Stomach (tissue), 9 donors: ENCODE results near the gene THAP10. TPM values are rescaled to one million over a fixed set of nuclear protein-coding genes. Genes with fewer than 3 reads are reported as not detected.
A peak's percentile ranks its signal among the peaks of the same experiment; 100 is the strongest.

ENCODE experiments used
- DNase-seq, 2 donors: peaks; one replicate each; pipeline versions ENCODE4 v3.0.0 to v3.0.0-alpha.2; 2013 to 2019
- H3K27ac ChIP-seq, 5 donors: fragments of 200-600 bp in 4 of 5; sonication (generic) in 4 of 5; one replicate each; pipeline ENCODE4 v1.5.1; 2013 to 2019; ENCODE audit warnings: mild to moderate bottlenecking in 1 of 5, moderate library complexity in 1 of 5
- H3K27me3 ChIP-seq, 3 donors: fragments of 200-600 bp; sonication (generic); one replicate each; pipeline ENCODE4 v1.5.1; 2017 to 2019; ENCODE audit warnings: mixed run types in 1 of 3
- H3K36me3 ChIP-seq, 4 donors: fragments of 200-600 bp; sonication (generic); 1 replicate in 3 of 4; 2 replicates in 1 of 4; pipeline ENCODE4 v1.5.1; 2016 to 2019
- H3K4me1 ChIP-seq, 4 donors: fragments of 200-600 bp; sonication (generic); one replicate each; pipeline ENCODE4 v1.5.1; 2016 to 2019
- H3K4me3 ChIP-seq, 4 donors: fragments of 200-600 bp; sonication (generic) in 3 of 4; one replicate each; pipeline ENCODE4 v1.5.1; 2016 to 2019; ENCODE audit warnings: mild to moderate bottlenecking in 1 of 4
- H3K9me3 ChIP-seq, 4 donors: fragments of 200-600 bp; sonication (generic); one replicate each; pipeline ENCODE4 v1.5.1; 2016 to 2019
- CTCF ChIP-seq, 7 experiments: fragments of 450-650 bp in 4 of 7; fragments of 200-600 bp in 3 of 7; sonication (generic) in 3 of 7; IDR thresholded peaks; one replicate each; pipeline ENCODE4 v1.5.1; 2016 to 2019; ENCODE audit warnings: antibody characterized with exemption in 7 of 7, control low read depth in 2 of 7, mild to moderate bottlenecking in 1 of 7
- EP300 ChIP-seq: sonication (generic); formaldehyde crosslinking; IDR thresholded peaks from one replicate; pipeline ENCODE4 v1.6.1; 2017; ENCODE audit warnings: antibody characterized with exemption
- POLR2A ChIP-seq, 4 donors: fragments of 450-650 bp; IDR thresholded peaks; one replicate each; pipeline ENCODE4 v1.6.1; 2016; ENCODE audit warnings: antibody characterized with exemption in 4 of 4, control low read depth in 2 of 4, mild to moderate bottlenecking in 1 of 4, moderate library complexity in 1 of 4
- POLR2AphosphoS5 ChIP-seq, 3 donors: sonication (generic); formaldehyde crosslinking; IDR thresholded peaks; one replicate each; pipeline ENCODE4 v1.6.1; 2016; ENCODE audit warnings: antibody characterized with exemption in 3 of 3
- WGBS, 5 donors: extraction: QIAGEN DNeasy Blood & Tissue Kit in 3 of 5; methylation state at CpG; one replicate each; pipeline versions ENCODE4 v1.1.5 to v1.1.7; 2013 to 2018; 5-methylcytosine and 5-hydroxymethylcytosine counted together
- intact Hi-C: fragments of 100-400 bp; cut with DNase I; formaldehyde crosslinking; loops from one replicate; pipeline ENCODE4 v1.15.1; 2023; ENCODE audit warnings: low total_unique reads
- polyA plus RNA-seq, 3 donors: library from polyadenylated mRNA; stranded (reverse); fragments of 200-250 nt; gene quantifications; one replicate each; pipeline ENCODE4 v1.2.3, GENCODE V29; 2013
- total RNA-seq, 5 donors: library from RNA; depleted of rRNA; stranded (reverse); fragments of >200 nt; gene quantifications; one replicate each; pipeline versions ENCODE4 v1.1.0 to v1.2.3, GENCODE V29; 2014 to 2016
- donor health status: healthy with polysubstance abuse.
- donor health status: Bipolar disorder and iron deficiency.
- donor health status: healthy.

THAP10 gene
- total and polyA plus RNA-seq, 8 donors = 0.72 to 4.5 (median 2.4) TPM; not detected in 1

- peaks cover 0 to 10% (median 0%) of the 10 kb centered on the region in 4 donors for H3K36me3 ChIP-seq
- intact Hi-C loops = no loop called here
- DNase-seq = peak; percentile 67 to 86
- H3K27me3 ChIP-seq = peaks cover 0 to 21% (median 6%) of the 10 kb centered on the region in 3 donors
- peak within 1 kb of the TSS; percentile 72 to 87 (median 80) for H3K4me3 ChIP-seq
- WGBS, 5 donors = 1 to 3% (median 2%) methylated on average over 6 to 78 of the region's 78 CpGs
- H3K4me1 ChIP-seq = peaks cover 18 to 56% (median 46%) of the 10 kb centered on the region in 4 donors
- peak within 1 kb of the TSS; percentile 86 to 94 (median 90) for H3K27ac ChIP-seq
- TF ChIP-seq POLR2A (IDR thresholded peaks at IDR 0.05) (peak in 1 of 4 donors; percentile 8), CTCF (IDR thresholded peaks at IDR 0.05) (no peak), POLR2AphosphoS5 (IDR thresholded peaks at IDR 0.05) (peak in 2 of 3 donors; percentile 31 to 56)
- no peaks in the 10 kb centered on the region for H3K9me3 ChIP-seq
These were observed 38.1 kb downstream of the THAP10 start, which contains the start of gene LARP6 for GRCh38 chr15:70853973-70854665. Gene LARP6 (minus strand): TSS chr15:70854157. CDS start chr15:70854088, 69 bp downstream.

- DNase-seq = peak; percentile 32 to 71
- peak overlapping the region; percentile 57 to 94 (median 90) for H3K27ac ChIP-seq
- peaks cover 0 to 10% (median 0%) of the 10 kb centered on the region in 4 donors for H3K36me3 ChIP-seq
- peaks cover 0 to 21% (median 6%) of the 10 kb centered on the region in 3 donors for H3K27me3 ChIP-seq
- intact Hi-C loops = no loop called here
- H3K4me1 ChIP-seq = peaks cover 14 to 49% (median 39%) of the 10 kb centered on the region in 4 donors
- WGBS, 5 donors = 3 to 7% (median 6%) methylated on average over 20 to 54 of the region's 54 CpGs
- peak overlapping the region; percentile 72 to 87 (median 80) for H3K4me3 ChIP-seq
- H3K9me3 ChIP-seq = no peaks in the 10 kb centered on the region
- TF ChIP-seq CTCF (IDR thresholded peaks at IDR 0.05) (no peak), POLR2AphosphoS5 (IDR thresholded peaks at IDR 0.05) (no peak), POLR2A (IDR thresholded peaks at IDR 0.05) (no peak), EP300 (no peak)
These were observed 38.8 kb downstream of the THAP10 start for GRCh38 chr15:70853318-70853972.

- TF ChIP-seq POLR2AphosphoS5 (IDR thresholded peaks at IDR 0.05) (no peak), EP300 (no peak), CTCF (IDR thresholded peaks at IDR 0.05) (no peak), POLR2A (IDR thresholded peaks at IDR 0.05) (no peak)
- DNase-seq = no peak
- Histone ChIP-seq H3K9me3 (no peaks in the 10 kb centered on the region), H3K4me1 (peaks cover 12 to 49% (median 36%) of the 10 kb centered on the region in 4 donors), H3K36me3 (peaks cover 0 to 10% (median 0%) of the 10 kb centered on the region in 4 donors), H3K27me3 (peaks cover 0 to 21% (median 6%) of the 10 kb centered on the region in 3 donors), H3K27ac (peak overlapping the region in 4 of 5 donors; percentile 86 to 94 (median 90)), H3K4me3 (peak overlapping the region; percentile 72 to 87 (median 80))
- 42 to 54% (median 45%) methylated on average over 11 of the region's 11 CpGs for WGBS, 5 donors
- intact Hi-C loops = no loop called here
These were observed 39.5 kb downstream of the THAP10 start for GRCh38 chr15:70852501-70853317.

- Histone ChIP-seq H3K27ac (peak overlapping the region in 3 of 5 donors; percentile 90 to 94 (median 91)), H3K4me1 (peaks cover 12 to 43% (median 33%) of the 10 kb centered on the region in 4 donors), H3K9me3 (no peaks in the 10 kb centered on the region), H3K36me3 (peaks cover 0 to 10% (median 0%) of the 10 kb centered on the region in 4 donors), H3K4me3 (peak overlapping the region in 2 of 4 donors; percentile 72 to 75), H3K27me3 (peaks cover 0 to 21% (median 6%) of the 10 kb centered on the region in 3 donors)
- no peak for DNase-seq
- 92 to 99% (median 95%) methylated on average over 6 of the region's 6 CpGs for WGBS, 5 donors
- intact Hi-C loops = no loop called here
- TF ChIP-seq EP300 (no peak), CTCF (IDR thresholded peaks at IDR 0.05) (no peak), POLR2AphosphoS5 (IDR thresholded peaks at IDR 0.05) (no peak), POLR2A (IDR thresholded peaks at IDR 0.05) (no peak)
These were observed 40.3 kb downstream of the THAP10 start for GRCh38 chr15:70851889-70852288.
